ENCODE data around the gene SLC27A3. TPM values are rescaled to one million over a fixed set of nuclear protein-coding genes. Genes with fewer than 3 reads are reported as not detected.

SLC27A3 gene
- total RNA-seq, 1 experiment from 2014 or later = 38.9 TPM

DNA sequence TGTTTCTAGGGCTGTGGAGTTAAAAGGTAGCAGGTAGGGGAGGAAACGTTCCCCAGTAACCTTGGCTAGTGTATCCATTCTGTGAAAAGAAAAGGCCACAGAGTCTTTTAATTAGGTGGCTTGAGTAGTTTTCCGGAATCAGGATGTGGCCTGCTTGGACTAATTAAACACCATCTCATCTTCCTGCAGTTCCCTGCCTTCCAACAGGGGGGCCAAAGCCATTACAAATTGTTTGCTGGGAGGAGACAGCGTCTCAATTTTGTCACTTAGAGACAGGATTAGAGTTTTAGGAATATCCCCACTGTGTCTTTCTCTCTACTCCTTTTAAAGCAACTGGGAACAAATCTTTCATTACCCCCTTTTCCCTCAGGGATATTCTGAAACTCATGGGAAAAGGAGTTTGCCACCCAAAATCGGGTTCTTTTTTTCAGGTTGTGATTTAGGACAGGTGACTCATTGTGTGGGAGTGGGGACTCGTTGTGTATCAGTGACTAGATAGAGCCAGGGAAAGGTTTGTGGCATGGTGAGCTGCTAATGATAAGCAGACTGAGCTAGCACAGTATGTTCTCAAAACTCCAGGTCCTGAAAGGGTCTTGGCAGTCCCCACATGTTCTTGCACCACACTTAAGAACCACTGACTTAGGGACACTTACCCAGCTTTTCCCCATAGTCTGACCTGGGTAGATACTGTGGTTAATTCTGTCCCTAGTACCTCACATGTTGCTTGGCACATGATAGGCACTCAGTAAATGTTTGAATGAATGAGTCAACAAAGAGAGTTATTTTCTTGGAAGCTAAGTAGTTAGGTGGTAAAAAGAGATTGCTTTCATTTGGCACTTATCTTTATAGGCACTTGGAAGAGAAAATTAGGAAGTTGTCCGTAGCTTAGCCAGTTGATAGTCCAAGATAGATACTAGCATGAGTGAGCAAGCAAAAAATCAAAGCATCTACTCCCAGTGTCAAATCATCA lies 24.9 kb upstream of the SLC27A3 start (continued):
- TF ChIP-seq, protein P1, sequence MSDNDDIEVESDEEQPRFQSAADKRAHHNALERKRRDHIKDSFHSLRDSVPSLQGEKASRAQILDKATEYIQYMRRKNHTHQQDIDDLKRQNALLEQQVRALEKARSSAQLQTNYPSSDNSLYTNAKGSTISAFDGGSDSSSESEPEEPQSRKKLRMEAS (CRISPR knock-in tag; IDR thresholded peaks at IDR 0.05) = no peak
- no peak for TF ChIP-seq GRHL2 (CRISPR knock-in tag; IDR thresholded peaks at IDR 0.05; ENCODE audit: insufficient replicate concordance, severe bottlenecking)

DNA sequence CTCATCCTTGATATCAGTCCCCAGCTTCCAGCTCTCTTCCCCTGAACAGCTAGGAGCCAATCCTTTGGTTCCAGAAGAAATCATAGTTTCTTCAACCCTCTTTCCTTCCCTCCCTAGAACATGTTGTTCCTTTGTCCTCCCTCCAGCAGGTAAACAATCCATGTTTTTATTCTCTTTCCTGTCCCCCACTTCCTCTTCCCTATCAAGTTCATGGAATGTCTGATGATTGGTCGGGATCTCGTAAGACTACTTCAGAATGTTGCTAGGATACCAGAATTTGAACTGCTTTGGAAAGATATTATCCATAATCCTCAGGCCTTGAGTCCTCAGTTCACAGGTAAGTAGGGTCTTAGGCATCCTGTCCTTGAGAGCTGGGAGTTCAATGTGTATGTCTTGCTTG lies 23.1 kb upstream of the SLC27A3 start:
- Mint-ChIP-seq H3K4me1 (peaks cover 31% of the 10 kb centered on the region), H3K9me3 (no peaks in the 10 kb centered on the region), H3K36me3 (peaks cover 77% of the 10 kb centered on the region), H3K27ac (peak overlapping the region; percentile 43), H3K4me3 (no peak overlapping the region), H3K27me3 (ENCODE audit: low read depth) (no peaks in the 10 kb centered on the region)
- ATAC-seq (no peak), DNase-seq (ENCODE audit: low spot score) (no peak)
- CTCF ChIA-PET = no interaction called here
- POLR2A ChIA-PET = interaction anchor here (0.6 kb wide), 1 partner anchor 18 kb away, joined by 3 read pairs; no protein-coding TSS in a partner anchor
- TF ChIP-seq, protein P2, sequence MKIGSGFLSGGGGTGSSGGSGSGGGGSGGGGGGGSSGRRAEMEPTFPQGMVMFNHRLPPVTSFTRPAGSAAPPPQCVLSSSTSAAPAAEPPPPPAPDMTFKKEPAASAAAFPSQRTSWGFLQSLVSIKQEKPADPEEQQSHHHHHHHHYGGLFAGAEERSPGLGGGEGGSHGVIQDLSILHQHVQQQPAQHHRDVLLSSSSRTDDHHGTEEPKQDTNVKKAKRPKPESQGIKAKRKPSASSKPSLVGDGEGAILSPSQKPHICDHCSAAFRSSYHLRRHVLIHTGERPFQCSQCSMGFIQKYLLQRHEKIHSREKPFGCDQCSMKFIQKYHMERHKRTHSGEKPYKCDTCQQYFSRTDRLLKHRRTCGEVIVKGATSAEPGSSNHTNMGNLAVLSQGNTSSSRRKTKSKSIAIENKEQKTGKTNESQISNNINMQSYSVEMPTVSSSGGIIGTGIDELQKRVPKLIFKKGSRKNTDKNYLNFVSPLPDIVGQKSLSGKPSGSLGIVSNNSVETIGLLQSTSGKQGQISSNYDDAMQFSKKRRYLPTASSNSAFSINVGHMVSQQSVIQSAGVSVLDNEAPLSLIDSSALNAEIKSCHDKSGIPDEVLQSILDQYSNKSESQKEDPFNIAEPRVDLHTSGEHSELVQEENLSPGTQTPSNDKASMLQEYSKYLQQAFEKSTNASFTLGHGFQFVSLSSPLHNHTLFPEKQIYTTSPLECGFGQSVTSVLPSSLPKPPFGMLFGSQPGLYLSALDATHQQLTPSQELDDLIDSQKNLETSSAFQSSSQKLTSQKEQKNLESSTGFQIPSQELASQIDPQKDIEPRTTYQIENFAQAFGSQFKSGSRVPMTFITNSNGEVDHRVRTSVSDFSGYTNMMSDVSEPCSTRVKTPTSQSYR (CRISPR knock-in tag; IDR thresholded peaks at IDR 0.05) = no peak
- TF ChIP-seq, protein P3, sequence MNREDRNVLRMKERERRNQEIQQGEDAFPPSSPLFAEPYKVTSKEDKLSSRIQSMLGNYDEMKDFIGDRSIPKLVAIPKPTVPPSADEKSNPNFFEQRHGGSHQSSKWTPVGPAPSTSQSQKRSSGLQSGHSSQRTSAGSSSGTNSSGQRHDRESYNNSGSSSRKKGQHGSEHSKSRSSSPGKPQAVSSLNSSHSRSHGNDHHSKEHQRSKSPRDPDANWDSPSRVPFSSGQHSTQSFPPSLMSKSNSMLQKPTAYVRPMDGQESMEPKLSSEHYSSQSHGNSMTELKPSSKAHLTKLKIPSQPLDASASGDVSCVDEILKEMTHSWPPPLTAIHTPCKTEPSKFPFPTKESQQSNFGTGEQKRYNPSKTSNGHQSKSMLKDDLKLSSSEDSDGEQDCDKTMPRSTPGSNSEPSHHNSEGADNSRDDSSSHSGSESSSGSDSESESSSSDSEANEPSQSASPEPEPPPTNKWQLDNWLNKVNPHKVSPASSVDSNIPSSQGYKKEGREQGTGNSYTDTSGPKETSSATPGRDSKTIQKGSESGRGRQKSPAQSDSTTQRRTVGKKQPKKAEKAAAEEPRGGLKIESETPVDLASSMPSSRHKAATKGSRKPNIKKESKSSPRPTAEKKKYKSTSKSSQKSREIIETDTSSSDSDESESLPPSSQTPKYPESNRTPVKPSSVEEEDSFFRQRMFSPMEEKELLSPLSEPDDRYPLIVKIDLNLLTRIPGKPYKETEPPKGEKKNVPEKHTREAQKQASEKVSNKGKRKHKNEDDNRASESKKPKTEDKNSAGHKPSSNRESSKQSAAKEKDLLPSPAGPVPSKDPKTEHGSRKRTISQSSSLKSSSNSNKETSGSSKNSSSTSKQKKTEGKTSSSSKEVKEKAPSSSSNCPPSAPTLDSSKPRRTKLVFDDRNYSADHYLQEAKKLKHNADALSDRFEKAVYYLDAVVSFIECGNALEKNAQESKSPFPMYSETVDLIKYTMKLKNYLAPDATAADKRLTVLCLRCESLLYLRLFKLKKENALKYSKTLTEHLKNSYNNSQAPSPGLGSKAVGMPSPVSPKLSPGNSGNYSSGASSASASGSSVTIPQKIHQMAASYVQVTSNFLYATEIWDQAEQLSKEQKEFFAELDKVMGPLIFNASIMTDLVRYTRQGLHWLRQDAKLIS (CRISPR knock-in tag; IDR thresholded peaks at IDR 0.05; ENCODE audit: borderline replicate concordance) = no peak
- TF ChIP-seq, protein P4, sequence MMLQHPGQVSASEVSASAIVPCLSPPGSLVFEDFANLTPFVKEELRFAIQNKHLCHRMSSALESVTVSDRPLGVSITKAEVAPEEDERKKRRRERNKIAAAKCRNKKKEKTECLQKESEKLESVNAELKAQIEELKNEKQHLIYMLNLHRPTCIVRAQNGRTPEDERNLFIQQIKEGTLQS (CRISPR knock-in tag; conservative IDR thresholded peaks at IDR 0.05) = no peak
- TF ChIP-seq ZNF138 (CRISPR knock-in tag; conservative IDR thresholded peaks at IDR 0.05) = no peak
- TF ChIP-seq NR2C2 (CRISPR knock-in tag; IDR thresholded peaks at IDR 0.05) = no peak
- TF ChIP-seq GTF2I (CRISPR knock-in tag; conservative IDR thresholded peaks at IDR 0.05) = no peak
- TF ChIP-seq, protein P5, sequence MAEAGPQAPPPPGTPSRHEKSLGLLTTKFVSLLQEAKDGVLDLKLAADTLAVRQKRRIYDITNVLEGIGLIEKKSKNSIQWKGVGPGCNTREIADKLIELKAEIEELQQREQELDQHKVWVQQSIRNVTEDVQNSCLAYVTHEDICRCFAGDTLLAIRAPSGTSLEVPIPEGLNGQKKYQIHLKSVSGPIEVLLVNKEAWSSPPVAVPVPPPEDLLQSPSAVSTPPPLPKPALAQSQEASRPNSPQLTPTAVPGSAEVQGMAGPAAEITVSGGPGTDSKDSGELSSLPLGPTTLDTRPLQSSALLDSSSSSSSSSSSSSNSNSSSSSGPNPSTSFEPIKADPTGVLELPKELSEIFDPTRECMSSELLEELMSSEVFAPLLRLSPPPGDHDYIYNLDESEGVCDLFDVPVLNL (CRISPR knock-in tag; IDR thresholded peaks at IDR 0.05; ENCODE audit: borderline replicate concordance, low read depth) = no peak
- TF ChIP-seq RELA (CRISPR knock-in tag; IDR thresholded peaks at IDR 0.05; ENCODE audit: borderline replicate concordance) = no peak
- TF ChIP-seq, protein P6, sequence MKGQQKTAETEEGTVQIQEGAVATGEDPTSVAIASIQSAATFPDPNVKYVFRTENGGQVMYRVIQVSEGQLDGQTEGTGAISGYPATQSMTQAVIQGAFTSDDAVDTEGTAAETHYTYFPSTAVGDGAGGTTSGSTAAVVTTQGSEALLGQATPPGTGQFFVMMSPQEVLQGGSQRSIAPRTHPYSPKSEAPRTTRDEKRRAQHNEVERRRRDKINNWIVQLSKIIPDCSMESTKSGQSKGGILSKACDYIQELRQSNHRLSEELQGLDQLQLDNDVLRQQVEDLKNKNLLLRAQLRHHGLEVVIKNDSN (CRISPR knock-in tag; IDR thresholded peaks at IDR 0.05) = no peak
- TF ChIP-seq, protein P7, sequence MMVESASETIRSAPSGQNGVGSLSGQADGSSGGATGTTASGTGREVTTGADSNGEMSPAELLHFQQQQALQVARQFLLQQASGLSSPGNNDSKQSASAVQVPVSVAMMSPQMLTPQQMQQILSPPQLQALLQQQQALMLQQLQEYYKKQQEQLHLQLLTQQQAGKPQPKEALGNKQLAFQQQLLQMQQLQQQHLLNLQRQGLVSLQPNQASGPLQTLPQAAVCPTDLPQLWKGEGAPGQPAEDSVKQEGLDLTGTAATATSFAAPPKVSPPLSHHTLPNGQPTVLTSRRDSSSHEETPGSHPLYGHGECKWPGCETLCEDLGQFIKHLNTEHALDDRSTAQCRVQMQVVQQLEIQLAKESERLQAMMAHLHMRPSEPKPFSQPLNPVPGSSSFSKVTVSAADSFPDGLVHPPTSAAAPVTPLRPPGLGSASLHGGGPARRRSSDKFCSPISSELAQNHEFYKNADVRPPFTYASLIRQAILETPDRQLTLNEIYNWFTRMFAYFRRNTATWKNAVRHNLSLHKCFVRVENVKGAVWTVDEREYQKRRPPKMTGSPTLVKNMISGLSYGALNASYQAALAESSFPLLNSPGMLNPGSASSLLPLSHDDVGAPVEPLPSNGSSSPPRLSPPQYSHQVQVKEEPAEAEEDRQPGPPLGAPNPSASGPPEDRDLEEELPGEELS (CRISPR knock-in tag; IDR thresholded peaks at IDR 0.05) = no peak
- TF ChIP-seq, protein P8, sequence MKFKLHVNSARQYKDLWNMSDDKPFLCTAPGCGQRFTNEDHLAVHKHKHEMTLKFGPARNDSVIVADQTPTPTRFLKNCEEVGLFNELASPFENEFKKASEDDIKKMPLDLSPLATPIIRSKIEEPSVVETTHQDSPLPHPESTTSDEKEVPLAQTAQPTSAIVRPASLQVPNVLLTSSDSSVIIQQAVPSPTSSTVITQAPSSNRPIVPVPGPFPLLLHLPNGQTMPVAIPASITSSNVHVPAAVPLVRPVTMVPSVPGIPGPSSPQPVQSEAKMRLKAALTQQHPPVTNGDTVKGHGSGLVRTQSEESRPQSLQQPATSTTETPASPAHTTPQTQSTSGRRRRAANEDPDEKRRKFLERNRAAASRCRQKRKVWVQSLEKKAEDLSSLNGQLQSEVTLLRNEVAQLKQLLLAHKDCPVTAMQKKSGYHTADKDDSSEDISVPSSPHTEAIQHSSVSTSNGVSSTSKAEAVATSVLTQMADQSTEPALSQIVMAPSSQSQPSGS (CRISPR knock-in tag; IDR thresholded peaks at IDR 0.05; ENCODE audit: borderline replicate concordance, low read depth) = no peak
- TF ChIP-seq, protein P9, sequence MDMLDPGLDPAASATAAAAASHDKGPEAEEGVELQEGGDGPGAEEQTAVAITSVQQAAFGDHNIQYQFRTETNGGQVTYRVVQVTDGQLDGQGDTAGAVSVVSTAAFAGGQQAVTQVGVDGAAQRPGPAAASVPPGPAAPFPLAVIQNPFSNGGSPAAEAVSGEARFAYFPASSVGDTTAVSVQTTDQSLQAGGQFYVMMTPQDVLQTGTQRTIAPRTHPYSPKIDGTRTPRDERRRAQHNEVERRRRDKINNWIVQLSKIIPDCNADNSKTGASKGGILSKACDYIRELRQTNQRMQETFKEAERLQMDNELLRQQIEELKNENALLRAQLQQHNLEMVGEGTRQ (CRISPR knock-in tag; IDR thresholded peaks at IDR 0.05) = no peak
- TF ChIP-seq SP1 (CRISPR knock-in tag; conservative IDR thresholded peaks at IDR 0.05) = no peak
- TF ChIP-seq JAZF1 (CRISPR knock-in tag; IDR thresholded peaks at IDR 0.05) = no peak
- no peak for TF ChIP-seq SMAD4 (CRISPR knock-in tag; IDR thresholded peaks at IDR 0.05)
- TF ChIP-seq, protein P10, sequence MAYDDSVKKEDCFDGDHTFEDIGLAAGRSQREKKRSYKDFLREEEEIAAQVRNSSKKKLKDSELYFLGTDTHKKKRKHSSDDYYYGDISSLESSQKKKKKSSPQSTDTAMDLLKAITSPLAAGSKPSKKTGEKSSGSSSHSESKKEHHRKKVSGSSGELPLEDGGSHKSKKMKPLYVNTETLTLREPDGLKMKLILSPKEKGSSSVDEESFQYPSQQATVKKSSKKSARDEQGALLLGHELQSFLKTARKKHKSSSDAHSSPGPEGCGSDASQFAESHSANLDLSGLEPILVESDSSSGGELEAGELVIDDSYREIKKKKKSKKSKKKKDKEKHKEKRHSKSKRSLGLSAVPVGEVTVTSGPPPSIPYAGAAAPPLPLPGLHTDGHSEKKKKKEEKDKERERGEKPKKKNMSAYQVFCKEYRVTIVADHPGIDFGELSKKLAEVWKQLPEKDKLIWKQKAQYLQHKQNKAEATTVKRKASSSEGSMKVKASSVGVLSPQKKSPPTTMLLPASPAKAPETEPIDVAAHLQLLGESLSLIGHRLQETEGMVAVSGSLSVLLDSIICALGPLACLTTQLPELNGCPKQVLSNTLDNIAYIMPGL (CRISPR knock-in tag; IDR thresholded peaks at IDR 0.05) = no peak
